GM12878 (cell line): Measurements from ENCODE around the gene SHROOM3.

Experiments used
- CHD2 ChIP-seq: IDR thresholded peaks from 2 replicates; pipeline ENCODE4 v1.6.1; 2011; ENCODE audit warnings: low read depth, low read length, improper control_type of control experiment, borderline replicate concordance
- HCFC1 ChIP-seq: fragments of 150-350 bp; IDR thresholded peaks from 2 replicates; pipeline ENCODE4 v1.6.1; 2014; ENCODE audit warnings: low read length
- PAX8 ChIP-seq: fragments of 450-650 bp; IDR thresholded peaks from 2 replicates; pipeline ENCODE4 v1.6.1; 2017; ENCODE audit warnings: mild to moderate bottlenecking, moderate library complexity
- RBBP5 ChIP-seq: fragments of 200-600 bp; sonication (generic); conservative IDR thresholded peaks from 2 replicates; pipeline ENCODE4 v1.6.1; 2016
- SMC3 ChIP-seq: IDR thresholded peaks from 2 replicates; pipeline ENCODE4 v1.6.1; 2011; ENCODE audit warnings: low read length, improper control_type of control experiment, borderline replicate concordance
- SUZ12 ChIP-seq: fragments of 200-600 bp; sonication (generic); IDR thresholded peaks from one replicate; pipeline ENCODE4 v1.6.1; 2018; ENCODE audit warnings: antibody characterized with exemption, mild to moderate bottlenecking; ENCODE audit not compliant: unreplicated experiment
- ZNF274 ChIP-seq: IDR thresholded peaks from one replicate; pipeline ENCODE4 v1.8.0; 2011; ENCODE audit not compliant: insufficient read length, insufficient read depth
- TF ChIP-seq, protein P1 (sequence below): fragments of 150-350 bp; IDR thresholded peaks from 2 replicates; pipeline ENCODE4 v1.6.1; 2014; ENCODE audit warnings: mild to moderate bottlenecking, low read depth, low read length
- TF ChIP-seq, protein P2 (sequence below): fragments of 450-650 bp; conservative IDR thresholded peaks from 2 replicates; pipeline ENCODE4 v1.6.1; 2017; ENCODE audit warnings: mild to moderate bottlenecking, moderate library complexity
- TF ChIP-seq, protein P3 (sequence below): IDR thresholded peaks from 2 replicates; pipeline ENCODE4 v1.6.1; 2011; ENCODE audit warnings: low read depth, mild to moderate bottlenecking, low read length, moderate library complexity, borderline replicate concordance; ENCODE audit errors: extremely low read depth
- TF ChIP-seq, protein P4 (sequence below), 3 experiments: IDR thresholded peaks in 2 of 3; conservative IDR thresholded peaks in 1 of 3; 2 replicates each; pipeline ENCODE4 v1.5.1; 2011; ENCODE audit warnings: low read depth in 3 of 3, low read length in 3 of 3, mild to moderate bottlenecking in 3 of 3, control low read depth in 2 of 3, moderate library complexity in 2 of 3, inconsistent platforms in 1 of 3, mixed read lengths in 1 of 3; ENCODE audit not compliant: control insufficient read depth in 2 of 3, insufficient read depth in 1 of 3; ENCODE audit errors: extremely low read depth in 1 of 3
- TF ChIP-seq, protein P5 (sequence below): IDR thresholded peaks from 2 replicates; pipeline ENCODE4 v1.6.1; 2011; ENCODE audit warnings: mild to moderate bottlenecking, low read depth, low read length, moderate library complexity; ENCODE audit not compliant: insufficient replicate concordance
- TF ChIP-seq, protein P6 (sequence below): fragments of 450-650 bp; IDR thresholded peaks from 2 replicates; pipeline ENCODE4 v1.6.1; 2017; ENCODE audit warnings: mild to moderate bottlenecking
- TF ChIP-seq, protein P7 (sequence below): IDR thresholded peaks from 2 replicates; pipeline ENCODE4 v1.6.1; 2011; ENCODE audit warnings: low read depth, low read length, improper control_type of control experiment, borderline replicate concordance

DNA sequence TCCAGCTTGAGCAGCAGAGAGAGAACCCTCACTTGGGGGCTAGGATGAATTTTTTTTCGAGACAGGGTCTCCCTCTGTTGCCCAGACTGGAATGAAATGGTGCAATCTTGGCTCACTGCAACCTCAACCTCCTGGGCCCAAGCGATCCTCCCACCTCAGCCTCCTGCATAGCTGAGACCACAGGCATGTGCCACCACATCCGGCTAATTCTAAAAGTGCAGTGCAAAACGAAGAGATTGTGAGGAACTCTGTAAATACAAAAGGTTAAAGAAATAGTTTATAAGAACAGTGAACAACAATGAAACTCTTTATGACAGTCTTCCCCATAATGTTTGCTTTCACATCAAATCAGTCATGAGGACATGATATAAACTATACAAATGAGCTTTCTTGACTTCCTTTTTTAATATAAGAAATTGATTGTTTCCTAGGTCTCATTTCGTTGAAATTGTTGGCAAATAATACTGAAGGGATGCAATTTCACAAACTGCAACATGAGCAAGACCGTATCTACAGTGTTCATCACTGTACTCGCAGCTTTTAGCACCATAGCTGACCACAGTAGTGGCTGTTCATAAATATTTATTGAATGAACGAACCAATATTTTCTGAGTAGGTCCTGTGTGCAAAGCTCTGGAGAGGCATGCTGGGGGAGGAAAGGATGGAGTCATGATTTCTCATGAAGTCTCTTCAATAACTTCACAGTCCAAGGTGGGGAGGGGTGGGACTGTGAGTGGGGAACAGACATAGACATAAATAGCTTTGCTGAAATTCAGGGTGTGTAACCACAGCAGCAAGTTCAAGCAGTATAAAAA, 116.1 kb downstream of the SHROOM3 start:
- TF ChIP-seq, protein P1, sequence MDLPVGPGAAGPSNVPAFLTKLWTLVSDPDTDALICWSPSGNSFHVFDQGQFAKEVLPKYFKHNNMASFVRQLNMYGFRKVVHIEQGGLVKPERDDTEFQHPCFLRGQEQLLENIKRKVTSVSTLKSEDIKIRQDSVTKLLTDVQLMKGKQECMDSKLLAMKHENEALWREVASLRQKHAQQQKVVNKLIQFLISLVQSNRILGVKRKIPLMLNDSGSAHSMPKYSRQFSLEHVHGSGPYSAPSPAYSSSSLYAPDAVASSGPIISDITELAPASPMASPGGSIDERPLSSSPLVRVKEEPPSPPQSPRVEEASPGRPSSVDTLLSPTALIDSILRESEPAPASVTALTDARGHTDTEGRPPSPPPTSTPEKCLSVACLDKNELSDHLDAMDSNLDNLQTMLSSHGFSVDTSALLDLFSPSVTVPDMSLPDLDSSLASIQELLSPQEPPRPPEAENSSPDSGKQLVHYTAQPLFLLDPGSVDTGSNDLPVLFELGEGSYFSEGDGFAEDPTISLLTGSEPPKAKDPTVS = no peak
- TF ChIP-seq, protein P2, sequence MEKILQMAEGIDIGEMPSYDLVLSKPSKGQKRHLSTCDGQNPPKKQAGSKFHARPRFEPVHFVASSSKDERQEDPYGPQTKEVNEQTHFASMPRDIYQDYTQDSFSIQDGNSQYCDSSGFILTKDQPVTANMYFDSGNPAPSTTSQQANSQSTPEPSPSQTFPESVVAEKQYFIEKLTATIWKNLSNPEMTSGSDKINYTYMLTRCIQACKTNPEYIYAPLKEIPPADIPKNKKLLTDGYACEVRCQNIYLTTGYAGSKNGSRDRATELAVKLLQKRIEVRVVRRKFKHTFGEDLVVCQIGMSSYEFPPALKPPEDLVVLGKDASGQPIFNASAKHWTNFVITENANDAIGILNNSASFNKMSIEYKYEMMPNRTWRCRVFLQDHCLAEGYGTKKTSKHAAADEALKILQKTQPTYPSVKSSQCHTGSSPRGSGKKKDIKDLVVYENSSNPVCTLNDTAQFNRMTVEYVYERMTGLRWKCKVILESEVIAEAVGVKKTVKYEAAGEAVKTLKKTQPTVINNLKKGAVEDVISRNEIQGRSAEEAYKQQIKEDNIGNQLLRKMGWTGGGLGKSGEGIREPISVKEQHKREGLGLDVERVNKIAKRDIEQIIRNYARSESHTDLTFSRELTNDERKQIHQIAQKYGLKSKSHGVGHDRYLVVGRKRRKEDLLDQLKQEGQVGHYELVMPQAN = no peak
- TF ChIP-seq, protein P3, sequence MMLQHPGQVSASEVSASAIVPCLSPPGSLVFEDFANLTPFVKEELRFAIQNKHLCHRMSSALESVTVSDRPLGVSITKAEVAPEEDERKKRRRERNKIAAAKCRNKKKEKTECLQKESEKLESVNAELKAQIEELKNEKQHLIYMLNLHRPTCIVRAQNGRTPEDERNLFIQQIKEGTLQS = no peak
- TF ChIP-seq, protein P4, sequence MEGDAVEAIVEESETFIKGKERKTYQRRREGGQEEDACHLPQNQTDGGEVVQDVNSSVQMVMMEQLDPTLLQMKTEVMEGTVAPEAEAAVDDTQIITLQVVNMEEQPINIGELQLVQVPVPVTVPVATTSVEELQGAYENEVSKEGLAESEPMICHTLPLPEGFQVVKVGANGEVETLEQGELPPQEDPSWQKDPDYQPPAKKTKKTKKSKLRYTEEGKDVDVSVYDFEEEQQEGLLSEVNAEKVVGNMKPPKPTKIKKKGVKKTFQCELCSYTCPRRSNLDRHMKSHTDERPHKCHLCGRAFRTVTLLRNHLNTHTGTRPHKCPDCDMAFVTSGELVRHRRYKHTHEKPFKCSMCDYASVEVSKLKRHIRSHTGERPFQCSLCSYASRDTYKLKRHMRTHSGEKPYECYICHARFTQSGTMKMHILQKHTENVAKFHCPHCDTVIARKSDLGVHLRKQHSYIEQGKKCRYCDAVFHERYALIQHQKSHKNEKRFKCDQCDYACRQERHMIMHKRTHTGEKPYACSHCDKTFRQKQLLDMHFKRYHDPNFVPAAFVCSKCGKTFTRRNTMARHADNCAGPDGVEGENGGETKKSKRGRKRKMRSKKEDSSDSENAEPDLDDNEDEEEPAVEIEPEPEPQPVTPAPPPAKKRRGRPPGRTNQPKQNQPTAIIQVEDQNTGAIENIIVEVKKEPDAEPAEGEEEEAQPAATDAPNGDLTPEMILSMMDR (IDR thresholded peaks at IDR 0.05 in 2 of 3, conservative IDR thresholded peaks at IDR 0.05 in 1 of 3; ENCODE audit: control insufficient read depth in 2 of 3, extremely low read depth in 1 of 3, insufficient read depth in 1 of 3, low read depth in 3 of 3, low read length in 3 of 3) = no peak
- TF ChIP-seq HCFC1 (no peak), PAX8 (no peak), RBBP5 (no peak), SMC3 (no peak), ZNF274 (no peak), CHD2 (no peak), SUZ12 (no peak)
- TF ChIP-seq, protein P5, sequence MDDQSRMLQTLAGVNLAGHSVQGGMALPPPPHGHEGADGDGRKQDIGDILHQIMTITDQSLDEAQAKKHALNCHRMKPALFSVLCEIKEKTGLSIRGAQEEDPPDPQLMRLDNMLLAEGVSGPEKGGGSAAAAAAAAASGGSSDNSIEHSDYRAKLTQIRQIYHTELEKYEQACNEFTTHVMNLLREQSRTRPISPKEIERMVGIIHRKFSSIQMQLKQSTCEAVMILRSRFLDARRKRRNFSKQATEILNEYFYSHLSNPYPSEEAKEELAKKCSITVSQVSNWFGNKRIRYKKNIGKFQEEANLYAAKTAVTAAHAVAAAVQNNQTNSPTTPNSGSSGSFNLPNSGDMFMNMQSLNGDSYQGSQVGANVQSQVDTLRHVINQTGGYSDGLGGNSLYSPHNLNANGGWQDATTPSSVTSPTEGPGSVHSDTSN = no peak
- TF ChIP-seq, protein P6, sequence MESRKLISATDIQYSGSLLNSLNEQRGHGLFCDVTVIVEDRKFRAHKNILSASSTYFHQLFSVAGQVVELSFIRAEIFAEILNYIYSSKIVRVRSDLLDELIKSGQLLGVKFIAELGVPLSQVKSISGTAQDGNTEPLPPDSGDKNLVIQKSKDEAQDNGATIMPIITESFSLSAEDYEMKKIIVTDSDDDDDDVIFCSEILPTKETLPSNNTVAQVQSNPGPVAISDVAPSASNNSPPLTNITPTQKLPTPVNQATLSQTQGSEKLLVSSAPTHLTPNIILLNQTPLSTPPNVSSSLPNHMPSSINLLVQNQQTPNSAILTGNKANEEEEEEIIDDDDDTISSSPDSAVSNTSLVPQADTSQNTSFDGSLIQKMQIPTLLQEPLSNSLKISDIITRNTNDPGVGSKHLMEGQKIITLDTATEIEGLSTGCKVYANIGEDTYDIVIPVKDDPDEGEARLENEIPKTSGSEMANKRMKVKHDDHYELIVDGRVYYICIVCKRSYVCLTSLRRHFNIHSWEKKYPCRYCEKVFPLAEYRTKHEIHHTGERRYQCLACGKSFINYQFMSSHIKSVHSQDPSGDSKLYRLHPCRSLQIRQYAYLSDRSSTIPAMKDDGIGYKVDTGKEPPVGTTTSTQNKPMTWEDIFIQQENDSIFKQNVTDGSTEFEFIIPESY = no peak
- TF ChIP-seq, protein P7, sequence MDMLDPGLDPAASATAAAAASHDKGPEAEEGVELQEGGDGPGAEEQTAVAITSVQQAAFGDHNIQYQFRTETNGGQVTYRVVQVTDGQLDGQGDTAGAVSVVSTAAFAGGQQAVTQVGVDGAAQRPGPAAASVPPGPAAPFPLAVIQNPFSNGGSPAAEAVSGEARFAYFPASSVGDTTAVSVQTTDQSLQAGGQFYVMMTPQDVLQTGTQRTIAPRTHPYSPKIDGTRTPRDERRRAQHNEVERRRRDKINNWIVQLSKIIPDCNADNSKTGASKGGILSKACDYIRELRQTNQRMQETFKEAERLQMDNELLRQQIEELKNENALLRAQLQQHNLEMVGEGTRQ = no peak
